ENCODE data around the gene PCLO.

PCLO gene

DNA sequence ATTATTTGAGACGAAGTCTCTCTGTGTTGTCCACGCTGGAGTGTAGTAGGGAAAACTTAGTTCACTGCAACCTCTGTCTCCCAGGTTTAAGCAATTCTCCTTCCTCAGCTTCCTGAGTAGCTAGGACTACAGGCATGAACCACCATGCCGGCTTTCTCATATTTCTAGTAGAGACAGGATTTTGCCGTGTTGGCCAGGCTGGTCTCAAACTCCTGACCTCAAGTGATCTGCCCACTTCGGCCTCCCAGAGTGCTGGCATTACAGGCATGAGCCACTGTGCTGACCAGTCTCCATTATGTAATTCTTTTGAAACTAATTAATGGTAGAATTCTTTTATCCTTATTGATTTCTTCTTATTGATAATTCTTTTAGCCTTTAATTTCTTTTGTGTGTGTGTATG lies 32.5 kb downstream of the PCLO start:
- Histone ChIP-seq H3K9me3 (no peaks in the 10 kb centered on the region), H3K27me3 (no peaks in the 10 kb centered on the region), H3K4me1 (peaks cover 4% of the 10 kb centered on the region), H3K36me3 (peaks cover 2% of the 10 kb centered on the region; the same call in 1 of the 2 replicates), H3K4me3 (ENCODE audit: low read depth, low read length) (no peak overlapping the region)
- DNase-seq = no peak
- TF ChIP-seq, protein P1, sequence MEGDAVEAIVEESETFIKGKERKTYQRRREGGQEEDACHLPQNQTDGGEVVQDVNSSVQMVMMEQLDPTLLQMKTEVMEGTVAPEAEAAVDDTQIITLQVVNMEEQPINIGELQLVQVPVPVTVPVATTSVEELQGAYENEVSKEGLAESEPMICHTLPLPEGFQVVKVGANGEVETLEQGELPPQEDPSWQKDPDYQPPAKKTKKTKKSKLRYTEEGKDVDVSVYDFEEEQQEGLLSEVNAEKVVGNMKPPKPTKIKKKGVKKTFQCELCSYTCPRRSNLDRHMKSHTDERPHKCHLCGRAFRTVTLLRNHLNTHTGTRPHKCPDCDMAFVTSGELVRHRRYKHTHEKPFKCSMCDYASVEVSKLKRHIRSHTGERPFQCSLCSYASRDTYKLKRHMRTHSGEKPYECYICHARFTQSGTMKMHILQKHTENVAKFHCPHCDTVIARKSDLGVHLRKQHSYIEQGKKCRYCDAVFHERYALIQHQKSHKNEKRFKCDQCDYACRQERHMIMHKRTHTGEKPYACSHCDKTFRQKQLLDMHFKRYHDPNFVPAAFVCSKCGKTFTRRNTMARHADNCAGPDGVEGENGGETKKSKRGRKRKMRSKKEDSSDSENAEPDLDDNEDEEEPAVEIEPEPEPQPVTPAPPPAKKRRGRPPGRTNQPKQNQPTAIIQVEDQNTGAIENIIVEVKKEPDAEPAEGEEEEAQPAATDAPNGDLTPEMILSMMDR (IDR thresholded peaks at IDR 0.05; ENCODE audit: low read depth, low read length) = no peak

GRCh38 chr7:83119494-83119893 lies 43.2 kb downstream of the PCLO start:
- Histone ChIP-seq H3K36me3 (peaks cover 4% of the 10 kb centered on the region), H3K27me3 (no peaks in the 10 kb centered on the region), H3K4me3 (ENCODE audit: low read depth, low read length) (no peak overlapping the region), H3K4me1 (no peaks in the 10 kb centered on the region), H3K9me3 (peaks cover 7% of the 10 kb centered on the region; the same call in 1 of the 2 replicates)
- TF ChIP-seq, protein P1 (IDR thresholded peaks at IDR 0.05; ENCODE audit: low read depth, low read length) = no peak
- DNase-seq = no peak

GRCh38 chr7:83119026-83119382 lies 43.7 kb downstream of the PCLO start:
- DNase-seq = no peak
- TF ChIP-seq, protein P1 (IDR thresholded peaks at IDR 0.05; ENCODE audit: low read depth, low read length) = no peak
- Histone ChIP-seq H3K27me3 (no peaks in the 10 kb centered on the region), H3K4me3 (ENCODE audit: low read depth, low read length) (no peak overlapping the region), H3K9me3 (peaks cover 7% of the 10 kb centered on the region; the same call in 1 of the 2 replicates), H3K4me1 (no peaks in the 10 kb centered on the region), H3K36me3 (peaks cover 4% of the 10 kb centered on the region)

- TF ChIP-seq, protein P1 (IDR thresholded peaks at IDR 0.05; ENCODE audit: low read depth, low read length) = no peak
- Histone ChIP-seq H3K27me3 (no peaks in the 10 kb centered on the region), H3K4me1 (no peaks in the 10 kb centered on the region), H3K4me3 (ENCODE audit: low read depth, low read length) (no peak overlapping the region), H3K36me3 (peaks cover 4% of the 10 kb centered on the region), H3K9me3 (peaks cover 7% of the 10 kb centered on the region; the same call in 1 of the 2 replicates)
- no peak for DNase-seq
Observed at GRCh38 chr7:83118347-83119025, 44.2 kb downstream of the PCLO start.

DNA sequence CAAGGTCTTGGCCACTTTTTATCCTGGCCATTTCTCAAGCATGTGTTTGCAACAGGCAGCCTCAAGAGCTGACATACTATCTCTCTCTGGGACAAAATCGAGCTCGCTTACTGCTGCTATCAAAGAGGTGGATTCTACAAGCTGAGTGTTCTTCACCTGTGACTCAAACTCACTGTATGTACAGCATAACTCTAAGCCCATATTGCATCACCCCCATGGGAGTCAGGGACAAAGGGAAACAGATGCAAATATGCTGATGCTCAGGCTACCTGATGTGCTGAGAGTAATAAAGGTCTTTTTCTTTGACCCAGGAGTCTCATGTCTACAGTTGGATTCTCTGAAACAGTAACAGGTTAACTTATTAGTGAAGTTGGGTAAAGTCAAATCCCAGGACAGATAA lies 45.2 kb downstream of the PCLO start:
- DNase-seq = no peak
- TF ChIP-seq, protein P1 (IDR thresholded peaks at IDR 0.05; ENCODE audit: low read depth, low read length) = no peak
- H3K4me1 ChIP-seq = no peaks in the 10 kb centered on the region
- no peaks in the 10 kb centered on the region for H3K27me3 ChIP-seq
- peaks cover 4% of the 10 kb centered on the region for H3K36me3 ChIP-seq
- no peak overlapping the region for H3K4me3 ChIP-seq (ENCODE audit: low read depth, low read length)
- H3K9me3 ChIP-seq = peaks cover 4% of the 10 kb centered on the region; the same call in 1 of the 2 replicates

DNA sequence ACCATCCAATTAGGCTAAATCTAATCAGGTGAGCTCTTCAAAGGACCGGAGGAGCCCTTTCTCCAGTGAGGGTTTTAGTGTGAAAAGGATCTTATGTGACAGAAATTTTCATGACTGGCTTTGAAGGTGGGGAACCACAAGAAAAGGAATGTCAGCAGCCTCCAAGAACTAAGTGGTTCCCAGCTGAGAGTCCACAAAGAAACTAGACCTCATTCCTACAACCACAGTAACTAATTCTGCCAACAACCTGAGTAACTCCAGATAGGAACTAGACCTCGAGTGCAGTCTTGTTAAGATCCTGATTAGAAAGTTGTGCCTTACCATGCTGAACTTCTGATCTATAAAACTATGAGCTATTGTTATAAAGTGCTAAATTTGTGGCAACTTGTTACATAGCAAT lies 51.3 kb downstream of the PCLO start:
- Histone ChIP-seq H3K4me1 (peaks cover 4% of the 10 kb centered on the region), H3K4me3 (ENCODE audit: low read depth, low read length) (no peak overlapping the region), H3K27me3 (no peaks in the 10 kb centered on the region), H3K36me3 (no peaks in the 10 kb centered on the region), H3K9me3 (no peaks in the 10 kb centered on the region)
- TF ChIP-seq, protein P1 (IDR thresholded peaks at IDR 0.05; ENCODE audit: low read depth, low read length) = no peak
- DNase-seq = no peak

Data from BE2C (cell line).